HEK293 (cell line): ENCODE data around the gene UBAC2.

Source experiments
- CTCF ChIA-PET: fragments of 350-600 bp; formaldehyde crosslinking; extraction: SDS; loops from one replicate; lab custom pipeline; 2021; ENCODE audit warnings: antibody characterized with exemption; lab: Yijun Ruan, JAX
- POLR2A ChIA-PET: fragments of 300-600 bp; formaldehyde crosslinking; extraction: SDS; loops from one replicate; lab custom pipeline; 2020; ENCODE audit warnings: antibody characterized with exemption, inconsistent platforms; lab: Yijun Ruan, JAX
- H3K27ac ChIP-seq: fragments of 200-500 bp; sonication (Bioruptor generic); 2 replicates; pipeline ENCODE4 v1.5.1; 2014; ENCODE audit warnings: low read depth, low read length, control low read depth, inconsistent platforms; ENCODE audit errors: extremely low read depth
- H3K36me3 ChIP-seq, 2 experiments: fragments of 200-500 bp in 1 of 2; sonication (Bioruptor generic) in 1 of 2; 1 replicate in 1 of 2; 2 replicates in 1 of 2; pipeline ENCODE4 v1.5.1; 2014 to 2017; ENCODE audit warnings: inconsistent platforms in 2 of 2, low read length in 2 of 2; ENCODE audit not compliant: control insufficient read depth in 2 of 2, insufficient read depth in 1 of 2
- H3K4me1 ChIP-seq: fragments of 200-500 bp; sonication (Bioruptor generic); 2 replicates; pipeline ENCODE4 v1.5.1; 2014; ENCODE audit warnings: mild to moderate bottlenecking, low read length, inconsistent platforms; ENCODE audit not compliant: control insufficient read depth, insufficient read depth
- H3K4me3 ChIP-seq: 2 replicates; pipeline ENCODE4 v1.5.1; 2011; ENCODE audit warnings: low read depth, mild to moderate bottlenecking, control low read depth, low read length, moderate library complexity
- H3K9me3 ChIP-seq: fragments of 200-500 bp; sonication (Bioruptor generic); 2 replicates; pipeline ENCODE4 v1.5.1; 2014; ENCODE audit warnings: low read depth, low read length, inconsistent platforms; ENCODE audit not compliant: control insufficient read depth, insufficient read depth
- REST ChIP-seq: fragments of 450-650 bp; formaldehyde crosslinking; IDR thresholded peaks from 2 replicates; pipeline ENCODE4 v1.5.1; 2016; ENCODE audit warnings: missing biosample characterization, missing genetic modification characterization
- SETDB1 ChIP-seq: IDR thresholded peaks from one replicate; pipeline ENCODE4 v1.6.1; 2017; ENCODE audit warnings: mild to moderate bottlenecking, low read length, moderate library complexity, mixed read lengths; ENCODE audit not compliant: insufficient read length
- YY2 ChIP-seq: fragments of 450-650 bp; formaldehyde crosslinking; IDR thresholded peaks from 2 replicates; pipeline ENCODE4 v1.5.1; 2016; ENCODE audit warnings: missing biosample characterization, missing genetic modification characterization
- ZBTB11 ChIP-seq: fragments of 450-650 bp; formaldehyde crosslinking; conservative IDR thresholded peaks from 2 replicates; pipeline ENCODE4 v1.5.1; 2016; ENCODE audit warnings: low read depth, missing biosample characterization, missing genetic modification characterization
- ZBTB7A ChIP-seq: fragments of 450-650 bp; formaldehyde crosslinking; IDR thresholded peaks from 2 replicates; pipeline ENCODE4 v1.5.1; 2016; ENCODE audit warnings: low read depth, missing biosample characterization, missing genetic modification characterization
- ZFP69B ChIP-seq: fragments of 450-650 bp; formaldehyde crosslinking; IDR thresholded peaks from 2 replicates; pipeline ENCODE4 v1.5.1; 2016; ENCODE audit warnings: missing biosample characterization, missing genetic modification characterization
- ZNF138 ChIP-seq: fragments of 450-650 bp; formaldehyde crosslinking; IDR thresholded peaks from 2 replicates; pipeline ENCODE4 v1.5.1; 2016; ENCODE audit warnings: missing biosample characterization, missing genetic modification characterization, borderline replicate concordance
- ZNF169 ChIP-seq: fragments of 450-650 bp; formaldehyde crosslinking; IDR thresholded peaks from 2 replicates; pipeline ENCODE4 v1.5.1; 2016; ENCODE audit warnings: missing biosample characterization, missing genetic modification characterization
- ZNF2 ChIP-seq: fragments of 450-650 bp; formaldehyde crosslinking; IDR thresholded peaks from 2 replicates; pipeline ENCODE4 v1.5.1; 2016; ENCODE audit warnings: missing biosample characterization, missing genetic modification characterization
- ZNF24 ChIP-seq: fragments of 450-650 bp; formaldehyde crosslinking; IDR thresholded peaks from 2 replicates; pipeline ENCODE4 v1.5.1; 2016; ENCODE audit warnings: missing biosample characterization, missing genetic modification characterization
- ZNF394 ChIP-seq: fragments of 450-650 bp; formaldehyde crosslinking; IDR thresholded peaks from 2 replicates; pipeline ENCODE4 v1.5.1; 2016; ENCODE audit warnings: missing biosample characterization, missing genetic modification characterization, mild to moderate bottlenecking, moderate library complexity, borderline replicate concordance
- ZNF404 ChIP-seq: fragments of 450-650 bp; formaldehyde crosslinking; IDR thresholded peaks from 2 replicates; pipeline ENCODE4 v1.5.1; 2017; ENCODE audit warnings: missing biosample characterization, missing genetic modification characterization
- ZNF426 ChIP-seq: fragments of 450-650 bp; formaldehyde crosslinking; IDR thresholded peaks from 2 replicates; pipeline ENCODE4 v1.5.1; 2017; ENCODE audit warnings: missing biosample characterization, missing genetic modification characterization, mild to moderate bottlenecking, inconsistent platforms, moderate library complexity
- ZNF433 ChIP-seq: fragments of 450-650 bp; formaldehyde crosslinking; IDR thresholded peaks from 2 replicates; pipeline ENCODE4 v1.5.1; 2016; ENCODE audit warnings: missing biosample characterization, missing genetic modification characterization, low read depth
- ZNF48 ChIP-seq: fragments of 450-650 bp; formaldehyde crosslinking; IDR thresholded peaks from 2 replicates; pipeline ENCODE4 v1.5.1; 2016; ENCODE audit warnings: missing biosample characterization, missing genetic modification characterization
- ZNF513 ChIP-seq: fragments of 450-650 bp; IDR thresholded peaks from 2 replicates; pipeline ENCODE4 v1.5.1; 2018; ENCODE audit warnings: missing biosample characterization, missing genetic modification characterization
- ZNF580 ChIP-seq: fragments of 450-650 bp; formaldehyde crosslinking; IDR thresholded peaks from 2 replicates; pipeline ENCODE4 v1.5.1; 2016; ENCODE audit warnings: missing biosample characterization, missing genetic modification characterization
- ZNF658 ChIP-seq: fragments of 450-650 bp; formaldehyde crosslinking; IDR thresholded peaks from 2 replicates; pipeline ENCODE4; 2016; ENCODE audit warnings: missing biosample characterization, missing genetic modification characterization
- ZNF707 ChIP-seq: fragments of 450-650 bp; formaldehyde crosslinking; IDR thresholded peaks from 2 replicates; pipeline ENCODE4 v1.5.1; 2016; ENCODE audit warnings: missing biosample characterization, missing genetic modification characterization
- ZNF76 ChIP-seq: fragments of 450-650 bp; formaldehyde crosslinking; IDR thresholded peaks from 2 replicates; pipeline ENCODE4; 2016; ENCODE audit warnings: low read depth, missing biosample characterization, missing genetic modification characterization, borderline replicate concordance
- ZSCAN16 ChIP-seq: fragments of 450-650 bp; formaldehyde crosslinking; IDR thresholded peaks from 2 replicates; pipeline ENCODE4 v1.5.1; 2016; ENCODE audit warnings: missing biosample characterization, missing genetic modification characterization

Gene UBAC2

GRCh38 chr13:99406799-99407201 lies 206.1 kb downstream of the UBAC2 start:
- Histone ChIP-seq H3K4me3 (no peak overlapping the region), H3K27ac (no peak overlapping the region), H3K9me3 (no peaks in the 10 kb centered on the region)
- TF ChIP-seq ZBTB7A (tag by site-specific recombination) = no peak
- TF ChIP-seq ZNF76 (tag by site-specific recombination) = no peak
- no peak for TF ChIP-seq ZNF48
- TF ChIP-seq ZNF2 (tag by site-specific recombination) = no peak
- TF ChIP-seq ZNF707 (tag by site-specific recombination) = no peak
- TF ChIP-seq ZNF169 = no peak
- no peak for TF ChIP-seq ZNF426 (tag by site-specific recombination)
- TF ChIP-seq ZNF658 (tag by site-specific recombination) = no peak
- no peak for TF ChIP-seq ZNF138
- no peak for TF ChIP-seq ZSCAN16 (tag by site-specific recombination)
- TF ChIP-seq, all 188 proteins: peak for 0
- ChIA-PET CTCF (interaction anchor here (1.6 kb wide), 1 partner anchor 30 kb away, joined by 5 read pairs; no protein-coding TSS in a partner anchor), POLR2A (no interaction called here)
- H3K36me3 ChIP-seq = no peaks in the 10 kb centered on the region
- no peaks in the 10 kb centered on the region for H3K4me1 ChIP-seq

- H3K4me3 ChIP-seq = no peak overlapping the region
- no peaks in the 10 kb centered on the region for H3K36me3 ChIP-seq
- POLR2A ChIA-PET = no interaction called here
- TF ChIP-seq ZNF433 (tag by site-specific recombination) (no peak), ZNF580 (tag by site-specific recombination) (no peak), REST (no peak), ZFP69B (tag by site-specific recombination) (no peak), YY2 (no peak), ZBTB11 (tag by site-specific recombination) (no peak), ZNF394 (tag by site-specific recombination) (no peak), SETDB1 (no peak), ZNF513 (tag by site-specific recombination) (no peak), ZNF404 (tag by site-specific recombination) (no peak), ZNF24 (no peak), ZNF169 (no peak)
- H3K4me1 ChIP-seq = no peaks in the 10 kb centered on the region
- no peaks in the 10 kb centered on the region for H3K9me3 ChIP-seq
- CTCF ChIA-PET = interaction anchor here (0.7 to 1.6 kb wide), 2 partner anchors 29 to 31 kb away, joined by 3 to 5 read pairs (median 4); no protein-coding TSS in a partner anchor
- no peak overlapping the region for H3K27ac ChIP-seq
Observed at GRCh38 chr13:99407906-99408702, 207.4 kb downstream of the UBAC2 start.
